Measurements from ENCODE around the gene SLC25A25. TPM values are rescaled to one million over a fixed set of nuclear protein-coding genes. Genes with fewer than 3 reads are reported as not detected.

SLC25A25 gene
- total RNA-seq, 3 donors from 2014 or later: 27.2 to 43.9 (median 33.1) TPM

- peaks cover 0 to 5% of the 10 kb centered on the region in 2 donors for H3K4me1 ChIP-seq
- no peak for TF ChIP-seq POLR2AphosphoS5 (IDR thresholded peaks at IDR 0.05)
- no peak for TF ChIP-seq POLR2A (IDR thresholded peaks at IDR 0.05)
- no peak for TF ChIP-seq CTCF (IDR thresholded peaks at IDR 0.05)
- intact Hi-C loops (cut with DNase I; ENCODE audit: low total_unique reads): loop anchor here (10.0 kb wide), 1 partner anchor 111 kb away; no protein-coding TSS in a partner anchor
- H3K4me3 ChIP-seq: no peak overlapping the region
- no peaks in the 10 kb centered on the region for H3K36me3 ChIP-seq
- H3K9me3 ChIP-seq: no peaks in the 10 kb centered on the region
- DNase-seq (ENCODE audit: low spot score in 2 of 2): no peak
- H3K27ac ChIP-seq: no peak overlapping the region
- no peaks in the 10 kb centered on the region for H3K27me3 ChIP-seq
Measured at GRCh38 chr9:128085943-128086342, 17.9 kb downstream of the SLC25A25 start.

GRCh38 chr9:128087262-128087661, 19.2 kb downstream of the SLC25A25 start:
- no peak overlapping the region for H3K27ac ChIP-seq
- intact Hi-C loops (cut with DNase I; ENCODE audit: low total_unique reads): loop anchor here (10.0 kb wide), 1 partner anchor 112 kb away; no protein-coding TSS in a partner anchor
- no peaks in the 10 kb centered on the region for H3K36me3 ChIP-seq
- peaks cover 7 to 13% of the 10 kb centered on the region in 2 donors for H3K4me1 ChIP-seq
- H3K4me3 ChIP-seq: no peak overlapping the region
- TF ChIP-seq POLR2AphosphoS5 (IDR thresholded peaks at IDR 0.05) (no peak), CTCF (IDR thresholded peaks at IDR 0.05) (no peak), POLR2A (IDR thresholded peaks at IDR 0.05) (no peak)
- no peaks in the 10 kb centered on the region for H3K9me3 ChIP-seq
- no peaks in the 10 kb centered on the region for H3K27me3 ChIP-seq
- no peak for DNase-seq (ENCODE audit: low spot score in 2 of 2)

GRCh38 chr9:128088253-128088945, 20.4 kb downstream of the SLC25A25 start:
- Histone ChIP-seq H3K4me1 (peaks cover 13 to 14% of the 10 kb centered on the region in 2 donors), H3K27me3 (no peaks in the 10 kb centered on the region), H3K4me3 (no peak overlapping the region), H3K27ac (peak overlapping the region in 1 of 2 donors; percentile 4), H3K36me3 (no peaks in the 10 kb centered on the region), H3K9me3 (no peaks in the 10 kb centered on the region)
- TF ChIP-seq POLR2A (IDR thresholded peaks at IDR 0.05): no peak
- TF ChIP-seq POLR2AphosphoS5 (IDR thresholded peaks at IDR 0.05): no peak
- TF ChIP-seq CTCF (IDR thresholded peaks at IDR 0.05): no peak
- intact Hi-C loops (cut with DNase I; ENCODE audit: low total_unique reads): loop anchor here (10.0 kb wide), 1 partner anchor 114 kb away; no protein-coding TSS in a partner anchor
- DNase-seq (ENCODE audit: low spot score in 2 of 2): no peak

- no peak for DNase-seq (ENCODE audit: low spot score in 2 of 2)
- Histone ChIP-seq H3K9me3 (no peaks in the 10 kb centered on the region), H3K27me3 (no peaks in the 10 kb centered on the region), H3K27ac (no peak overlapping the region), H3K36me3 (no peaks in the 10 kb centered on the region), H3K4me1 (peaks cover 14 to 18% of the 10 kb centered on the region in 2 donors), H3K4me3 (no peak overlapping the region)
- intact Hi-C loops (cut with DNase I; ENCODE audit: low total_unique reads): loop anchor here (10.0 kb wide), 1 partner anchor 114 kb away; no protein-coding TSS in a partner anchor
- TF ChIP-seq POLR2A (IDR thresholded peaks at IDR 0.05) (no peak), CTCF (IDR thresholded peaks at IDR 0.05) (no peak), POLR2AphosphoS5 (IDR thresholded peaks at IDR 0.05) (no peak)
Measured at GRCh38 chr9:128089299-128089698, 21.3 kb downstream of the SLC25A25 start.

GRCh38 chr9:128091144-128091543, 23.1 kb downstream of the SLC25A25 start:
- peaks cover 21 to 29% of the 10 kb centered on the region in 2 donors for H3K4me1 ChIP-seq
- peak in 1 of 2 donors; percentile 67 for DNase-seq (ENCODE audit: low spot score in 2 of 2)
- intact Hi-C loops (cut with DNase I; ENCODE audit: low total_unique reads): no loop called here
- TF ChIP-seq POLR2AphosphoS5 (IDR thresholded peaks at IDR 0.05) (no peak), POLR2A (IDR thresholded peaks at IDR 0.05) (no peak), CTCF (IDR thresholded peaks at IDR 0.05) (no peak)
- no peaks in the 10 kb centered on the region for H3K27me3 ChIP-seq
- H3K27ac ChIP-seq: no peak overlapping the region
- H3K9me3 ChIP-seq: no peaks in the 10 kb centered on the region
- H3K36me3 ChIP-seq: no peaks in the 10 kb centered on the region
- H3K4me3 ChIP-seq: peak overlapping the region; percentile 20 to 53 (median 33)
